Kidney capillary endothelial cell (primary cell): ENCODE measurements around the gene FAM163B.
"Not testable (repeated sequence)": the region's sequence is repeated elsewhere in the genome, so short reads cannot be mapped to it uniquely, and the experiment has no call there.

Experiments
- DNase-seq: peaks from one replicate; pipeline ENCODE4 v3.0.0-alpha.2; 2018; ENCODE audit warnings: low spot score

FAM163B gene

DNA sequence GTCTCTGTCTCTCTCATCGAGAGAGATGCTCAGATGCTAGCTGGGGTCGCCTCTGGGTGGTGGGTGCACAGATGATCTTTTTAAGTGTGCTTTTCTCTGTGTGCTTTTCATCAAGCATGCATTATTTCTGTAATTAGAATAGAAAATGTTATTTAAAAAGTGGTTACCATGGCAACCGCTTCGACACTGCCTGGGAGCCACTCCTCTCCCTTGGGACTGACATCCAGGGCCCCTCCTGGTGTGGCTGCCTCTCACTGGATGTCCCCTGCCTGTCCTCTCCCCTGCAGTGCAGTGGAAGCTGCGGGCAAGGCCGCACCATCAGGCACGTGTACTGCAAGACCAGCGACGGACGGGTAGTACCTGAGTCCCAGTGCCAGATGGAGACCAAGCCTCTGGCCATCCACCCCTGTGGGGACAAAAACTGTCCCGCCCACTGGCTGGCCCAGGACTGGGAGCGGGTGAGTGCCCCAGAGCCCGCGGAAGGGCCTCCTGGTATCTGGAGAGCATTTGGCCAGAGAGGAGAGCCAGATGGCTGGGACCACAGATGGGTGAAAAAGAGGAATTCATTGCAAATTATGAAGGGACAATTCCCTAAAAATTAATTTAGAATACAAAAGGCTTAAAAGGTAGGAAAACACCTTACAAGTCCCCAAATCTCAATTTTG lies 39.9 kb downstream of the FAM163B start:
- DNase-seq = no peak

DNA sequence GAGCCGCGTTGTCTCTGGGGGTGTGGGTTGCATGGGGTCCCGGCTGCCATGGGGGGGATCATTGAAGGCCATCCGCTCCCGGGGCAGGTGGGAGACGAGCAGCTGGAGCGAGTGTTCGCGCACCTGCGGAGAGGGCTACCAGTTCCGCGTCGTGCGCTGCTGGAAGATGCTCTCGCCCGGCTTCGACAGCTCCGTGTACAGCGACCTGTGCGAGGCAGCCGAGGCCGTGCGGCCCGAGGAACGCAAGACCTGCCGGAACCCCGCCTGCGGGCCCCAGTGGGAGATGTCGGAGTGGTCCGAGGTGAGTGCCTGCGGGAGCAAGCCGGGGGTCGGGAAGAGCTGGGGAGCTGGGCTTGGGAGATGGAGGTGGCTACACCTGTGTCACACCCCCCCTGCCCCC lies 41.0 kb downstream of the FAM163B start:
- no peak for DNase-seq

DNA sequence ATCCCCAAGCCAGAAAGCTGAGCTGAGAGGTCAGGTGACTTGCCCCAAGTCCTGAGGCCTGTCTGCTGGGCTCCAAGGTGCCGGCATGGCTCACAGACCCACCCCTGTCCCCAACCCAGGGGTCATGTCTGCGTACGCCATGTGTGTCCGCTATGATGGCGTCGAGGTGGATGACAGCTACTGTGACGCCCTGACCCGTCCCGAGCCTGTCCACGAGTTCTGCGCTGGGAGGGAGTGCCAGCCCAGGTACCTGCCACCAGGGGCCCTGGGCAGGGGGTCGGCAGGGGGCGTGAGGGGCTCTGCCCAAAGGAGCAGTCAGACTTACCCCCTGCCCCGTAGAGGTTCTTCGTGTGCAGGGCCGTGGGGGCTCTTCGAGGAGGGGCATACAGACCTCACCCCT lies 42.4 kb downstream of the FAM163B start:
- DNase-seq = no peak

DNA sequence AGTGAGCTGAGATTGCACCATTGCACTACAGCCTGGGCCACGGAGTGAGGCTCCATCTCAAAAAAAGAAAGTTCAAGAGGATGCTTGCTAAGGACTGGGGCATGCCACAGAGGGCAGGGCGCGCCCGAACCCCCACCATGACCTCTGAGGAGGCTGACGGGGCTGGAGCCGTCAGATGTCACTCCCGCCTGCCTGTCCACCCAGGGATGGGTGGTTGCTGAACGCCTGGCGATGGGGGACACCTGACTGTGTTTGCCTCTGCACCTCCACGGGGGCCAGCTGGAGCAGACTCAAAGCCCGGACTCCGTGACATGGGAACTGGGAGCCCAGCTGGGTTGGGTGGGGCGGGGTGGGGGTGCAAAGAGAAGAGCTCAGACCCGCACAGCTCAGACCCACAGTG lies 42.8 kb downstream of the FAM163B start:
- no peak for DNase-seq

DNA sequence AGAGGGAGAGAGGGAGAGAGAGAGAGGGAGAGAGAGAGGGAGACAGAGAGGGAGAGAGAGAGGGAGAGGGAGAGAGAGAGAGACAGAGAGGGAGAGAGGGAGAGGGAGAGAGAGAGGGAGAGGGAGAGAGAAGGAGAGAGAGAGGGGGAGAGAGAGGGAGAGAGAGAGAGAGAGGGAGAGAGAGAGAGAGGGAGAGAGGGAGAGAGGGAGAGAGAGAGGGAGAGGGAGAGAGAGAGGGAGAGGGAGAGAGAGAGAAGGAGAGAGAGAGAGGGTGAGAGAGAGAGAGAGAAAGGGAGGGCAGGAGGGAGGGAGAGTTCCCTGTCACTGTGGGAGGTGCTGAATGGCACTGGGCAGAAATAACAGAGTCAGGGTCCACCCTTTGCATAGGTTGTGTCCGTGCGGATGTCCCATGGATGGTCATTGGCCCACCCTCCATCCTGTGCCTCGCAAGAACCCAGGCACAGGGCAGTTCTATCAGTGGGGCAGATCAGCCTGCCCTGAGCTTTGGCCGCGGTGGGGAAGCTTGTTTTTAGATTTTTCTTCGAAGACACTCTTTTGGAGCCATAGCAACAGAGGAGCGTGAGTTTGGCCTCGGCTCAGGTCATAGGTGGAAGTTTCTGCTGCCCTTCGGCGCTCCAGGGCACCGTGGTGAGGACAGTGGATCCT lies 44.6 kb downstream of the FAM163B start:
- no peak for DNase-seq

DNA sequence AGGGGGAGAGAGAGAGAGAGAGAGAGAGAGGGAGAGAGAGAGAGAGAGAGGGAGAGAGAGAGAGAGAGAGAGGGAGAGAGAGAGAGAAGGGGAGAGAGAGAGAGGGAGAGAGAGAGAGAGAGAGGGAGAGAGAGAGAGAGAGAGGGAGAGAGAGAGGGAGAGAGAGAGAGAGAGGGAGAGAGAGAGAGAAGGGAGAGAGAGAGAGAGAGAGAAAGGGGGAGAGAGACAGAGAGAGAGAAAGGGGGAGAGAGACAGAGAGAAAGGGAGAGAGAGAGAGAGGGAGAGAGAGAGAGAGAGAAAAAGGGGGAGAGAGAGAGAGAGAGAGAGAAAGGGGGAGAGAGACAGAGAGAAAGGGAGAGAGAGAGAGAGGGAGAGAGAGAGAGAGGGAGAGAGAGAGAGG lies 45.4 kb downstream of the FAM163B start:
- DNase-seq = not testable (repeated sequence)

DNA sequence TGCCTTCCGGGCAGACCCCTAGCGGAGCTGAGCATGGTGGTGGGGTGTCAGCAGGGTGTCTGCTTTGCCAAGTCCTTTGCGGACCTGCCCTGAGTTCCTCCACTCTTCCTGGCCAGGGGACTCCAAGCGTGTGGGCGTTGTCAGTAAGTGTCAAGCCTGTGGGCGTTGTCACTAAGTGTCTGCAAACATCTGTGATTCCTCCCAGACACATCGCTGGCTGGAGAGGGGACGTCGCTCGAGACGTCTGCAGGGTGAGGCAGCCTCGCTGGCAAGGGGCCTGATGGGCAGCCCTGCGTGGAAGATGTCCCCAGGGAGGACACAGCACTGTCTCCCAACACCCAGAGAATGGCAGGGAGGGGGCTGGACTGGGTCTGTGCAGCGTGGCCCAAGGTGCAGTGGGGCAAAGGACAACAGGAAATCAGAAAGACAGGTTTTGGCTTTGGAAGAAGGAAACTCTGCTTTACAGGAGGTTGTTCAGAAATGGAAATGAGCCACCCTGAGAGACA lies 45.8 kb downstream of the FAM163B start:
- no peak for DNase-seq

DNA sequence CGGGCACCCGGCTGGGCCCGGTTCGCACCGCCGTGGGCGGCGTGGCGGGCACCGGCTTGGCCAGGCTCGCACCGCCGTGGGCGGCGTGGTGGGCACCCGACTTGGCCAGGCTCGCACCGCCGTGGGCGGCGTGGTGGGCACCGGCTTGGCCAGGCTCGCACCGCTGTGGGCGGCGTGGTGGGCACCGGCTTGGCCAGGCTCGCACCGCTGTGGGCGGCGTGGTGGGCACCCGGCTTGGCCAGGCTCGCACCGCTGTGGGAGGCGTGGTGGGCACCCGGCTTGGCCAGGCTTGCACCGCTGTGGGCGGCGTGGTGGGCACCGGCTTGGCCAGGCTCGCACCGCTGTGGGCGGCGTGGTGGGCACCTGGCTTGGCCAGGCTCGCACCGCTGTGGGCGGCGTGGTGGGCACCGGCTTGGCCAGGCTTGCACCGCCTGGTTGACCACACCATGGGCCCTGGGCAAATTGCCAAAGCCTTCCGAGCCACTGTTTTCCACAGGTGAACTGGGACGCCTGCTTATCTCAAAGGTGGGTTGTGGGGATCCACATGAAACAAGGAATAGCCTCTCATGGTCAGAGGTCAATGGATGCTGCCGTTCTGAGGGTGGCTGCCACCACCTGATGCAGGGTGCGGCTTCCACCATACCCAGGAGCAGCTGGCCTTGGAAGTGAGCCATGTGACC lies 46.4 kb downstream of the FAM163B start:
- DNase-seq = no peak

DNA sequence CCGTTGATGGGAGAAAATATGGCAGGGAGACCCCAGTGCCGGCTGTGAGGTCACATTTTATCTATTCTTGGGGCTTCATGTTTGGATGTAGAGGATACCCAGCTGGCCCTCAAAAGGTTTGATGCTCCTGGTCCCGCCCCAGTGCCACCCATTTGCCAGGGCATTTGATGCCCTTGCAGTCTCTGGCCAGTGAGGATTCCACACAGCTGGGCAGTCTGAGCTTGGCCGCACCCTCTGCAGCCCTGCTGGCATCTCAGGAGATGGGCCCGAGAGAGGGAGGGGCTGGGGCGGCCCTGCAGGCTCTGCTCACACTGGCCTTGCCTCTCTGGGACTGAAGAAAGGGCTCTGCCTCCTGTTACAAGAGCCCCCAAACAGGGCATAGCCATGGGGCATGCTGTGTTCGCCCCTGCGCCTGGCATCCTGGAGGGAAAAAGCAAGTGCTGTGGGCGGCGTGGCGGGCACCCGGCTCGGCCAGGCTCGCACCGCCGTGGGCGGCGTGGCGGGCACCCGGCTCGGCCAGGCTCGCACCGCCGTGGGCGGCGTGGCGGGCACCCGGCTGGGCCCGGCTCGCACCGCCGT lies 47.1 kb downstream of the FAM163B start:
- DNase-seq = no peak

DNA sequence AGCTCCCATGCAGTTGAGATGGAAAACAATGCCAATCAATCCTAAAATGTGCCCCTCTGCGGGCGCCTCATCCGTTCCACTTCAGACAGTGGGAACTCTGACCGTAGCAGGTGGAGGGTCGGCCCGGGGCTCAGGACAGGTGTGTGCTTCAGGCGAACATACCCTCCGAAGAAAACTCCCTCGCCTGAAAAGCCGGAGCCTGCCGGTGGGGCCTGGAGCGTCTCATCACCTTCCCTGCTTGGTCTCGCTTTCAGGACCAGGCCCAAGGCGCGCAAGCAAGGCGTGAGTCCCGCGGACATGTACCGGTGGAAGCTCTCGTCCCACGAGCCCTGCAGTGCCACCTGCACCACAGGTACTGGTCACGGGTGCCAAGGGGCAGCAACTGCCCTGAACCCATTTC lies 48.2 kb downstream of the FAM163B start:
- no peak for DNase-seq

DNA sequence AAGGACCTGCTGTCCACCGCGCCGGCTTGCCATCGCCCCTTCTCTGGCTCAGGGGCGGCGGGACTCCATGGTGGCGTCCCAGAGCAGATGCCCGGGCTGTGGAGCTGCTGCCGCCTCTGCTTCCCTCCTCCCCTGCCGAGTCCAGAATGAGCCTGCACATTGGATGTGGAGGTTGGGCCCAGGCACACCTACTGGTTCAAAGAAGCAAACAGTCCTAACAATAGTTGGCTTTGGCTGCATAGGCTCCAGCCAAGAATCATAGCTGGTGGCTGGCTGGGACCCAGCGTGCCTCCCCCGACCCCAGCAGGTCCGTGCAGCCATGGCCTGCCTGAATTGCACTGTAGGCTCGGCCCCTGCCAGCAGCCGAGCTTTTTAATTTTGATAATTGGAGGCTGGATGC lies 48.9 kb downstream of the FAM163B start:
- no peak for DNase-seq

DNA sequence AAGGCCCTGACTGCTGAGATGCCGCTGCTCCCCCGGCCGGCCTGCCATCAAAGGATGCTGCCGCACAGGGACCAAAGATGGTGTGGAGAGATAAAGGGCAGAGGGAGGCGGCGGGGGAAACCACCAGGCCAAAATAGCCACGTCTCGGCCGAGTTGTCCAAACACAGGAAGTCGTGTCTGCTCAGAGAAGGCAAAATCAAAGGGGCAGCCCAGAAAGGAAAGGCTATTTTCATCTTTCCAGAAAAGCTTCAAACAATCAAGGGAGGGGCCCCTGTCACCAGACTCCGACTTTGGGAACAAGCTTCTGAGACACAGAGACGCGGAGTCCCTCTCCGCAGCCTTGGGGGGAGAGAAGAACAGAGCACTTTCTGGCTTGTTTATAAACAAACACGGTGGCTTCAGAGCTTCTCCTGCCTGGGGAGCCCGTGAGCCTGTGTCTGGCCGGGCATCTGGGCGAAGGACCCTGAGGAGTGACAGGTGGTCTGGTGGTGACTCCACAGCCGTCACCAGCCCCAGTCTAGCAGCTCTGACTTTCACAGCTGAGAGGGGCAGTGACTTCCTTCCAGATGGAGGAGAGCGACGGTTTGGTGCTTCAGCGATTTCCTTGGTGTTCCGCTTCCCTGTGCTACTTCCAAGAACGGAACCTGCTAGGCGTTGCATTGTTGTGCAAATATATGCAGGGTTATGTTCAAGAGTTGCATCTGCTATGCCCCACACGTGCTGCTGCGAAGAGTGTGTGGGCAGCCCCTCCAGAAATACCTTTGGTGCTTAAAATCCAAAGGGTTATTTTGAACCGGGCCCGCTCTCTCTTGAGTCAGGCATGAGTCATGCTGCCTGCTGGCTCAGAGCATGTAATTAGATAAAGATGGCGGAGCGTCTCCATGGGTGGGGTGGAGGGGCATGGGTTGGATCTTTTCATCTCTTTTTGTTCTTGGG lies 50.7 kb downstream of the FAM163B start:
- peak; percentile 85 for DNase-seq

DNA sequence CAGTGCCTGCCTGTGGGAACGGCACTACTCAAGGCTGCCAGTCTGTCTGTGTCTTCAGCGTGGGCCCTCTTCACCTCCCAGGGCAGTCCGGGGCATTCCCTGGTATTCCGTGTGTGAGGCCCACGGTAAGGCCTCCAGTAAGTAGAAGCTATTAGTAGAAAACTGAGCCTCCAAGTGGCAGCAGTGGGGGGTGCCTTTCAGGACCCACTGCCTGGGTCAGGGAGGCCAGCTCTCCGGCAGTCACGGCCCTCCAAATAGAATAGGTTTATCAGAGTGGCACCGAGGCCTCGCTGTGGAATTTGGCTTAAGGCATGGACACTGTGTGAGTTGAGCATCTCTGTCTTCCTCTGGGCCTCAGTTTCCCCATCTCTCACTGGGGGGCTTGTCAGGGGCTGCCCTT lies 51.6 kb downstream of the FAM163B start:
- no peak for DNase-seq

DNA sequence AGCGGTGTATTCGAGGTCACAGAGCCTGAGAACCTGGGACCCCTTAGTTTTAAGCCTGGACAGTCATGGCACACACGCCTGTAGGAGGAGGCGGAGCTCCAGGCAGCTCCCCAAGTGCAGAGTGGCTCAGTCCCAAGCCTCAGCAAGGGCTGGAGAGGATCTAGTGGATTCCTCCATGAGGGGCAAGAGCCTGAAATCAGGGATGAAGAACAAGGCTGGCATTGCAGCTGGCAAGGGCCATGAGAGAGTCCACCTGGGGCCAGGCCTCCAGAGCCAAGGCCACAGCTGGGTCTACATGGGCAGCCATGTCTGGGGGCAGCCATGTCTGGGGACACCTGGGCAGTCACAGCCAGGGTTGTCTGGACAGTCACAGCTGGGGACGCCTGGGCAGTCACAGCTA lies 52.8 kb downstream of the FAM163B start:
- DNase-seq = no peak

DNA sequence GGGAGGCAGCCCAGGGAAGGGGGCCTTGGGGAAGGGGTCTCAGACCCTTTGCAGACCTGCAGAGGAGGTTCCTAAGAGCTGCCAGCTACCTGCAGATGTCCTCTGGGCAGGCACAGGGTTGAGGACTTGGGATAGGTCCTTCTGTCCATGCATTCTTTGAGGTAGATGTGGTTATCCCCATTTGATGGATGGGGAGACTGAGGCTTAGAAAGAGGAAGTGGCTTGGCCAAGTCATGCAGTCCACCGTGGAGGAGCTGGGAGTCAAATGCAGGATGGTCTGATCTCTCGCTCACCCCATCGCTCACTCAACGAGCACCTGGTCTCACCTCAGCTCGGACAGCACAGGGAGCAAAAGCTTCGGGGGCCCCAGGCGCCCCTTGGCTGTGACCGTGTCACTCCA lies 54.5 kb downstream of the FAM163B start:
- DNase-seq = no peak

DNA sequence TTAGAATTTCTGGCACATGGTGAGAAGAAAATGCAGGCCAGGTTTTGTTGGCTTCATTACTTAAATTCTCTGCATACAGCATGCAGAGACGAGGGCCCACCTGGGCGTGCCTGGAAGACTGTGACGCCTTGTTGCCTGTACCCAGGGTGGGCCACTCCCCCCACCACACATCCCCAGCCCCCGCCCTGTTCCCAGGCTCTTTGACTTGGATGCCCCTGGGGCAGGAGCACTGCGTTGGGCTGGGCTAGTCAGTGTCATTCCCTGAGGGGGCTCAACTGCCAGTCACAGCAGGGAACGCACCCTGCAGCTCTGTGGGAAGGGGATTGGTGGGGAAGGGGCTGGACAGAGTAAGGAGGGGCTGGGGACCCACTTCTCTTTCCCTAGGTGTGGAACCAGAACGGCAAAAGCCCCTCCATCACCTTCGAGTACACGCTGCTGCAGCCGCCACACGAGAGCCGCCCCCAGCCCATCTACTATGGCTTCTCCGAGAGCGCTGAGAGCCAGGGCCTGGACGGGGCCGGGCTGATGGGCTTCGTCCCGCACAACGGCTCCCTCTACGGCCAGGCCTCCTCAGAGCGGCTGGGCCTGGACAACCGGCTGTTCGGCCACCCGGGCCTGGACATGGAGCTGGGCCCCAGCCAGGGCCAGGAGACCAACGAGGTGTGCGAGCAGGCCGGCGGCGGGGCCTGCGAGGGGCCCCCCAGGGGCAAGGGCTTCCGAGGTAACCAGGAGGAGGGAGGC lies 55.0 kb downstream of the FAM163B start:
- no peak for DNase-seq

DNA sequence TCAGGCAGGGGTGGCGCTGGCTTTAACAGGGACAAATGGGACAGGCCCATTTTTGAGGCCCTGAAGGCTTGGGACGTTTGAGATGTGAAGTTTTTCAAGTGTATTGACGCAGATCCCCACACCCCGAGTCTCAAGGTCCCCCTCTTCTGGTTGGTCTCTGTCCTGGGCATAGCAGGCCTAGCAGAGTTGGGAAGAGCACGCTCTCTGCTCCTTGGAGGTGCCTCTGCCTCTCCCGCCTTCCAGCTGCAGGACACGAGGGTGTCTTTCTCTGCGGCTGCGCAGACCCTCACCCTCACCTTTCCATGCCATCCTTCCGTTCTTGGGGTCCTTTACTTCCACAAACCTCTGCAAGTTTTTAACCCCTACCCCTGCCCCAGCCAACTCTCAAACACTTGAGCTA lies 56.1 kb downstream of the FAM163B start:
- no peak for DNase-seq

DNA sequence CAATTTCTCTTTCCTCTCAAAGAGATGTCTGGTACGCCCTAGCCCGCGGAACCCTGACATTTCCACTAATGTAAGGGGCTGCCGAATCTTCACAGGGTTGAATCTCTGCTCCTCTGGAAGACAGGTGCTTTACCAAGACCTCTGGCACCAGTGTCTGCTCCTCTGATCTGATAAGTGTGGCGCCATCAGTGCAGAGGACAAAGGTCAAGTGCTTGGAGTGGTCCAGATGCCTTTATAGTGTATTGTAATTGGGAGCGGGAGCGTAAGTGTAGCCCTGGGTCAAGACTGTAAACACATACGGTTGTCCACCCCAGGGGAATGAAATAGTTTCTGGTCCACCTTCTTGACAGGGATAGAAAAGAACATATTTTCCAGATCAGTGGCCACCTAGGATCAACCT lies 57.0 kb downstream of the FAM163B start:
- DNase-seq = no peak

DNA sequence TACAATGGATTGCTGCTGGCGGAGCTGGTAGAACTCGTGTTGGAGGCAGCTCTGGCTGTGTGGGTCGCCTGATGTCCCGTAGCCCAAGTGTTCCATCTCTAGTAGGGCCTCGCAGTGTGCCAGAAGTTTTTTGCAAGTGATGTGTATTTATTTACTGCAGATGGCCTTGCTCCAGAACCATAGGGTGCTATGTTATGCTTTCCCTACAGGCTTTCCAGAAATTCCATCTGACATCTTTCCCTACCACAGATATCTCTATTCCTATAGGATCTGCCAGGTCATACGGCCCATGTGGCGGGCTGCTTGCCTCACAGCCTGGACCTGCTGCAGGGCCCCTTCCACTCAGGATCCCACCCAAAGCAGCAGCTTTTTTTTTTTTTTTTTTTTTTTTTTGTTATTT lies 57.7 kb downstream of the FAM163B start:
- DNase-seq = no peak

DNA sequence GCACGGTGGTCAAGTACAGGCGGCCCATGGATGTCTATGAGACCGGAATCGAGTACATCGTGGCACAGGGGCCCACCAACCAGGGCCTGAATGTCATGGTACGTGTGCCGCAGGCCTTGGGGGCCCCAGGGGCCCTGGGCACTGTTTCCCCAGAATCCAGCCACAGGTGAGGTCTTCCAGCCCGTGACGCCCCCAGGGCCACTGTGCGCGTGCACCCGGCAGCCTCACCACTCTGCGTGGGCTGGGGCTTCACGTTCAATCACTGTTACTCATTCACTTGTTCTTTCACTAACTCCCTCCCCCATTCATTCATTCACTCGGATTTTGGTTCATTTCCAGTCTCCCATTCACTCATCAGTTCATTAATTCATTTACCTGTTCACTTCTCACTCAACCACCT lies 62.1 kb downstream of the FAM163B start:
- DNase-seq = no peak

DNA sequence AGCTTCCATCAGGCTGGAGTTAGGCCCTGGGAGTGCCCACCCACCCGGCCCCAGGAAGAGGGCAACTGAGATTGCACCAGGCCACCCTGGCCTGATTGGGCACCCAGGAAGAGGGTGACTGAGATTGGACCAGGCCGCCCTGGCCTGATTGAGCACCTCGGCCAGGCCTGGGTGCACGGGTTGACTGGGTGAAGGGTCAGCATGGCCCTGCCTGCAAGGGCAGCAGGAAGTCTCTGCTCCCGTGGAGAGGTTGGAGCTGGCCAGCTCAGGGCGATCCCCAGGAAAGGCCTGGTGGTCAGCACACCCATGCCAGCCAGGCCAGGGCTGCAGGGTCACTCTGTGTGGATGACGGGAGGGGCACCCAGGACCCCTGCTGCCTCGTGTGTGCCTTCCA lies 62.9 kb downstream of the FAM163B start:
- no peak for DNase-seq
